C4-2B (cell line): ENCODE measurements around the gene CHTF18.

Source experiments
- H3K27ac ChIP-seq: fragments of 450-650 bp; 2 replicates; pipeline ENCODE4 v1.5.1; 2017
- ZFX ChIP-seq: fragments of 450-650 bp; IDR thresholded peaks from 2 replicates; pipeline ENCODE4 v1.6.1; 2017
- TF ChIP-seq, protein P1 (sequence below): fragments of 450-650 bp; conservative IDR thresholded peaks from 2 replicates; pipeline ENCODE4 v1.5.1; 2017; ENCODE audit warnings: mild to moderate bottlenecking

The CHTF18 gene

DNA sequence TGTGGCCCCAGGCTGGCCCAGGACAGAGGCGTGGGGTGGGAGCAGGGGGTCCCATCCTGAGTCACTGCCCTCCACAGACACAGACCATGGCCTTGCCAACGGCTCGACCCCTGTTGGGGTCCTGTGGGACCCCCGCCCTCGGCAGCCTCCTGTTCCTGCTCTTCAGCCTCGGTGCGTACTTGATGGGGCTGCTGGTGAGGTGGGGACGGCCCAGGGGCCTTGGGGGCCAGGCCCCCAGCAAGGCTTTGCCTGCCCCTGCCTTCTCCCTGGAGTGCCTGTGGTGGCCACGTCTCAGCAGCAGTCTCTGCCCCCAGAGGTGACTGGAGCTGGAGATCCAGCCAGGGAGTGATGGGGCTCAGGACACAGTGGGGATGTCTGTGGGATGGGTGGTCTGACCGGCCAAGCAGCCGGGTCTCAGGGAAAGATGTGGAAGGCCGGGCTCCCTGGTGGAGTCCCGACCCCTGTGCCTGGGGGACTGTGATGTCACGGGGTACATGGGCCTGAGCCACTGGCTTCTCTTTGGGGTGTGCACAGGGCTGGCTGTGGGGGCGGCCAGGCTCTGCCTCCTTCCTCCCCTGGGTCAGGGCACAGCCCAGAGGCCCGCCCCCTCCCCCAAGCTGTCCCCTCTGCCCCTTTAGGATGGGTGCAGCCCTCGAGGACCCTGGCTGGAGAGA, 25.7 kb upstream of the CHTF18 start:
- no peak overlapping the region for H3K27ac ChIP-seq
- TF ChIP-seq, protein P1, sequence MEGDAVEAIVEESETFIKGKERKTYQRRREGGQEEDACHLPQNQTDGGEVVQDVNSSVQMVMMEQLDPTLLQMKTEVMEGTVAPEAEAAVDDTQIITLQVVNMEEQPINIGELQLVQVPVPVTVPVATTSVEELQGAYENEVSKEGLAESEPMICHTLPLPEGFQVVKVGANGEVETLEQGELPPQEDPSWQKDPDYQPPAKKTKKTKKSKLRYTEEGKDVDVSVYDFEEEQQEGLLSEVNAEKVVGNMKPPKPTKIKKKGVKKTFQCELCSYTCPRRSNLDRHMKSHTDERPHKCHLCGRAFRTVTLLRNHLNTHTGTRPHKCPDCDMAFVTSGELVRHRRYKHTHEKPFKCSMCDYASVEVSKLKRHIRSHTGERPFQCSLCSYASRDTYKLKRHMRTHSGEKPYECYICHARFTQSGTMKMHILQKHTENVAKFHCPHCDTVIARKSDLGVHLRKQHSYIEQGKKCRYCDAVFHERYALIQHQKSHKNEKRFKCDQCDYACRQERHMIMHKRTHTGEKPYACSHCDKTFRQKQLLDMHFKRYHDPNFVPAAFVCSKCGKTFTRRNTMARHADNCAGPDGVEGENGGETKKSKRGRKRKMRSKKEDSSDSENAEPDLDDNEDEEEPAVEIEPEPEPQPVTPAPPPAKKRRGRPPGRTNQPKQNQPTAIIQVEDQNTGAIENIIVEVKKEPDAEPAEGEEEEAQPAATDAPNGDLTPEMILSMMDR, result no peak
- no peak for TF ChIP-seq ZFX

DNA sequence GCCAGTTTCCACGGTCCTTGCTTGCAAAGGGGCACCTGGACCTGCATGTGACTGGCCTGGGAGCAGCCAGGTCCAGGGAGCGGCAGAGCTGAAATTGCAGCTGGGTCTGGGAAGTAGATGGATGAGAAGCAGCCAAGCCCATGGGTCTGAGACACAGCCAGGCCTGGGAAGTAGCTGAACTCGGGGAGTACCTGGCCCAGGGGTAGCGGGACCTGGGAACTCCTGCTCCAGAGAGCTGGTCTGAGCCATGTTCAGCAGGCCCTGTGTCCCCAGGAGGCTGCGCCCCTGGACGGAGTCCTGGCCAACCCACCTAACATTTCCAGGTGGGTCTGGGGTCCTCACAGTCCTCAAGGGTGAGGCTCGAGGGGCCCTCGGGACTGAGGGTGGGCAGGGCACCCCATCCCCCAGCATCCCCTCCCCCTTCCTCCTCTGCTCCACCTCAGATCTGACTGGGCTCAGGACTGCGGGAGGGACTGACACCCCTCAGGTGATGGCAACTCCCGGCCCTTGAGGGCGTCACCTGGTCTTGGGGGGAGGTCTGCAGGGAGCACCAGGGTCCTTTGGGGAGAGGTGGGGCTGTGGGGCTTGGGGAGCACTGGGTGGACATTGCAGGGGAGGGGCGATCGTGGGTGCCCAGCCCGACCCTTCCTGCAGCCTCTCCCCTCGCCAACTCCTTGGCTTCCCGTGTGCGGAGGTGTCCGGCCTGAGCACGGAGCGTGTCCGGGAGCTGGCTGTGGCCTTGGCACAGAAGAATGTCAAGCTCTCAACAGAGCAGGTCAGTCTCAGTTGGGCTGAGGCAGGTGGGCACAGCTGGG, 24.8 kb upstream of the CHTF18 start:
- H3K27ac ChIP-seq, result no peak overlapping the region
- TF ChIP-seq, protein P1, result no peak
- no peak for TF ChIP-seq ZFX

DNA sequence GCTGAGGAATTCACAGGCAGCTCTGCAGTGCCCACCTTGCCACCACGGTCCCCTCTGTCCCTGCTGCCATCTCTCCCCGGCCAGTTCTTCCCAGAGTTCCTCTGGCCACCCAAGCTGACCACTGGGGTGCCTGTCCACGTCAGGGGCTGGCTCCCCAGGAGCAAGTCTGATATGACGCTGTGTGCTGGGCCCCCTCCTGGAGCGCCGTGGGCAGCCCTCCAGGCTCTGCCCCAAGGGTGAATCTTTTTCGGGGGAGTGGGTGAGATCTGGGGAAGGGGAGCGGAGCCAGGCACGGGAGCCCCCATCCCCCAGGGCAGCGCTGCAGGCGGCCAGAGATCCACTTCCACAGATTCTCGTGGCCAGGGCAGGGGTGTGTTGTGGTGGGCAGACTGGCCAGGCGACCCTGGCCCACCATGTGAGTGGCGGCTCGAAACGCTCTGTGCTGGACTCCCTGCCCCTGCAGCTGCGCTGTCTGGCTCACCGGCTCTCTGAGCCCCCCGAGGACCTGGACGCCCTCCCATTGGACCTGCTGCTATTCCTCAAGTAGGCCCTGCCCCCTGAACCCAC, 24.2 kb upstream of the CHTF18 start:
- H3K27ac ChIP-seq, result no peak overlapping the region
- TF ChIP-seq, protein P1, result no peak
- TF ChIP-seq ZFX, result no peak

DNA sequence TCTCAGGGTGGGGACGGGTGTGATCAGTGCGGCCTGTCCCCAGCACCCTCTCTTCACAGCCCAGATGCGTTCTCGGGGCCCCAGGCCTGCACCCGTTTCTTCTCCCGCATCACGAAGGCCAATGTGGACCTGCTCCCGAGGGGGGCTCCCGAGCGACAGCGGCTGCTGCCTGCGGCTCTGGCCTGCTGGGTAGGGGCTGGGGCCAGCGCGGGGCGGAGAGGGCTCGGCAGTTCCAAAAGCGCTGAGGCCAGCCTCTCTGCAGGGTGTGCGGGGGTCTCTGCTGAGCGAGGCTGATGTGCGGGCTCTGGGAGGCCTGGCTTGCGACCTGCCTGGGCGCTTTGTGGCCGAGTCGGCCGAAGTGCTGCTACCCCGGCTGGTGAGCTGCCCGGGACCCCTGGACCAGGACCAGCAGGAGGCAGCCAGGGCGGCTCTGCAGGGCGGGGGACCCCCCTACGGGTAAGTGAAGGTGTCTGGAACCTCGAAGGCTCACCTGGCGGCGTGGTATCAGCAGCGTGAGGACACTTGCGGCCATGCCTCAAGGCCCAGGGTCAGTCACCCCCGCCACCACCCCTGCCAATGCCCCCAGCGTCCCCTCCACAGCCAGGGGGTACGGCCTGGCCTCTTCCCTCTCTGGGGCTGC, 23.5 kb upstream of the CHTF18 start:
- no peak for TF ChIP-seq ZFX
- TF ChIP-seq, protein P1, result no peak
- no peak overlapping the region for H3K27ac ChIP-seq

DNA sequence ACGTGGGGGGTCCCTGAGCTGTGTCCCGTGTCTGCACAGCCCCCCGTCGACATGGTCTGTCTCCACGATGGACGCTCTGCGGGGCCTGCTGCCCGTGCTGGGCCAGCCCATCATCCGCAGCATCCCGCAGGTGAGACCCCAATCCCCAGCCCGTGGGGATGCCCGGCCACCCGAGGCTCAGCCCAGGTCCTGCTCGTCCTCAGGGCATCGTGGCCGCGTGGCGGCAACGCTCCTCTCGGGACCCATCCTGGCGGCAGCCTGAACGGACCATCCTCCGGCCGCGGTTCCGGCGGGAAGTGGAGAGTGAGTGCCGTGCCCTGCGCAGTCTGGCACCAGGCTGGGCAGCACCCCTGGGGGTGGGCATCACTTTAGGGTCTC, 22.9 kb upstream of the CHTF18 start:
- no peak overlapping the region for H3K27ac ChIP-seq
- TF ChIP-seq, protein P1, result no peak
- TF ChIP-seq ZFX, result no peak

DNA sequence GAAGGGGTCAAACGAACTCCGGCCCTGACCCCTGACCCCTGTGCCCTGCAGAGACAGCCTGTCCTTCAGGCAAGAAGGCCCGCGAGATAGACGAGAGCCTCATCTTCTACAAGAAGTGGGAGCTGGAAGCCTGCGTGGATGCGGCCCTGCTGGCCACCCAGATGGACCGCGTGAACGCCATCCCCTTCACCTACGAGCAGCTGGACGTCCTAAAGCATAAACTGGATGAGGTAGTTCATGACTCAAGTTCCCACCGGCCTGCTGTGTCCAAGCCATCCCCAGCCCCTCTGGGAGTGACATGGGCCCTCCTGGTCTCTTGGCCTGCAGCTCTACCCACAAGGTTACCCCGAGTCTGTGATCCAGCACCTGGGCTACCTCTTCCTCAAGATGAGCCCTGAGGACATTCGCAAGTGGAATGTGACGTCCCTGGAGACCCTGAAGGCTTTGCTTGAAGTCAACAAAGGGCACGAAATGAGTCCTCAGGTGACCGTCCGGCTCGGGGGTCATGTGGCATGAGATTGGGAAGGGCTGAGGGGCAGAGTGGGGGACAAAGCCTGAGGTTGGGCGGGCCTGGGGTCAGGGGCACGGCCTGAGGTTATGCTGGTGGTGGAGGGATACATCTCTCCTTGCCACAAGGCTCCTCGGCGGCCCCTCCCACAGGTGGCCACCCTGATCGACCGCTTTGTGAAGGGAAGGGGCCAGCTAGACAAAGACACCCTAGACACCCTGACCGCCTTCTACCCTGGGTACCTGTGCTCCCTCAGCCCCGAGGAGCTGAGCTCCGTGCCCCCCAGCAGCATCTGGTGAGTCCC, 22.2 kb upstream of the CHTF18 start:
- TF ChIP-seq, protein P1, result no peak
- TF ChIP-seq ZFX, result no peak
- no peak overlapping the region for H3K27ac ChIP-seq
